GM18520 (cell line): ENCODE measurements around the gene ELF5.

ENCODE experiments used
- ATAC-seq: cut with Tn5 transposase; IDR thresholded peaks from one replicate; pipeline ENCODE4 v1.9.1; 2021; ENCODE audit not compliant: unreplicated experiment

Gene ELF5

DNA sequence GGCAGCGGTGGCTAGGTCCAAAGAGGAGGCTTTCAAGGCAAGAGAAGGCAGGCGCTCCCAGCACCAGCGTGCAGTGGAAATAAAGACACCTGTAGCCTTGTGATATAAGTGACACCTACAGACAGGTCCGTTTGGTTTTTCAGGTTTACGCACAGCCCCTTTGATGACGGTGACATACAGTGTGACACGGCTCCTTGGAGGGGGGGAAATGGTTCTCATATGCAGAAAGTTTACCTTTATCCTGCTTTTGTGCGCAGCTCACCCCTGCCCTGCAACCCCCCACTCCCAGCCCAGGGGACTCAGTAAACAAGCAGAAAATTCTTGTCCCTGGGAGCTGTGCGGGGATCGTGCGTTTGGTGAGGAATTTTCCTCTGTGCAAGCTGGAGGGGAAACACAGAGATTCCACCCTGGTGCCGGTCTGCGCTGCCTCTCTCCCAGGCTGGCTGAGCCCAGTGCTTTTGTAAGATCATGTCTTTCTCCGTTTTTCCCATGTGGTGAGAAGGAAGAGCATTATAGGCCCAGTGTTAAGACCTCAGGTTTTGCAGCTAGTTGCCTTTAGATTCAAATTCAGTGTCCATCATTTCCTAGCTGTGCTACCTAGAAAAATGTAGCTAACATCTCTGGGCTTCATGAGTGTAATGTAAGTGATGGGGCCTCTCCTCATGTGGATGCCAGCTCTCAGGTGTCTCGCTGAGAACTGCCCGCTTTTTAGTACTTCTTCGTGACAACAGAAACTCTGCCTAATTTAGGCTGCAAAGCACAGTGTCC lies at the start of gene ELF5:
ELF5 (minus strand) TSS at position 113 of the 768 bp plus-strand sequence. CDS start 8,045 bp downstream, outside the sequence.
- ATAC-seq = no peak

- ATAC-seq = no peak
Measured at GRCh38 chr11:34562976-34563375, 49.4 kb upstream of the ELF5 start.

- ATAC-seq = no peak
Measured at GRCh38 chr11:34560511-34560910, 46.9 kb upstream of the ELF5 start.

DNA sequence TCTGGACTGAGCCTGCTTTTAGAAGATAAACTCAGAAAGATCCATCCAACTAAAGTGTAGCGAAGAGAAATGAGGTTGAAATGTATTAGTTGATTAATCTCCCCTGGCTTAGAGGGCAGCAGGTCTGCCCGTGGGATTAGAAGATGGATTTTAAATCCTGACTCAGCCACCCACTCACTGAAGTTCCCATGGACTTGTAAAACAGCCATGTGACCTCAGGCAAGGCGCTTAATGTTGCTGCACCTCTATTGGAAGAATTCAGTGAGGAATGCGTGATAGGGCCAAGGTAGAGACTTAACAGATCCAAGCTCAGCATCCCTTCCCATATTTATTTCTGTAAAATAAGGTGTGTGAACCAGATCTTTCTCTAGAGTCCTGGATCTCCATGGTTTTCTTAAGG lies 45.1 kb upstream of the ELF5 start:
- ATAC-seq = no peak

DNA sequence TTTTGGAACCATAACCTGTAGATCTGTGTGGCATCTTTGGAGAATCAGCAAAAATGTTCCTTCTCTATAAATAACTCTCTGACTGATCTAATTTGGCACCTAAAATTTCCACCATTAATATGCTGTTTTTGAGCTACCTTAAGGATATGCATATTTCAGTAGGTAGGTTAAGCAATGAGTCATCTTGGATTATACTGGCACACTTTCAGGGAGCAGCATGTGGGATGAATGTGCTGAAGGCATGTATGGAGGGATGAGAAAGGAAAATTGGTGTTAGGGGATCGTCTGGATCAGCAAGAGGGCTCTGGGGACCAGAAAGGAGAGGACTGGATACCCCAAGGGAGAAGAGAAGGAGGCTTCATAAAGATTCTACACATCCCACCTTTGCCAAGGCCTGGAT lies 44.6 kb upstream of the ELF5 start:
- no peak for ATAC-seq

DNA sequence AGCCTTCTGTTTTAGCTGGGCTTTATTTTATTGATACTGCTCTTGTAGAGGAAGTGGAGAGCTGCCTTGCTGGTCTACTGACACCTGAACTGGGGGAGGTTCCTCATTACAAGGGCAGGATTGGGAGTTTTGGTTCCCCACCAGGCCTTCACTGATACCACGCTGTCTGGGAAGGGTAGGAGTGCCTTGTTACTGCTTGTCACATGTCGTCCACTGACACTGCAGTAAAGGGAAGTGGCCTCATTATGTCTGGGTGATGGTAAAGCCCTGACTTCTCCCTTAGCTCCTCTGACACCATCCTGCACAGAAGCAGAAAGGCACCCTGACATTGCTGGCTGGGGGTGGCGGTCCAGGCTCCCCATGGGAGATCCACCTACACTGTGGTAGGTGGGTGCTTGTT lies 38.7 kb upstream of the ELF5 start:
- no peak for ATAC-seq

DNA sequence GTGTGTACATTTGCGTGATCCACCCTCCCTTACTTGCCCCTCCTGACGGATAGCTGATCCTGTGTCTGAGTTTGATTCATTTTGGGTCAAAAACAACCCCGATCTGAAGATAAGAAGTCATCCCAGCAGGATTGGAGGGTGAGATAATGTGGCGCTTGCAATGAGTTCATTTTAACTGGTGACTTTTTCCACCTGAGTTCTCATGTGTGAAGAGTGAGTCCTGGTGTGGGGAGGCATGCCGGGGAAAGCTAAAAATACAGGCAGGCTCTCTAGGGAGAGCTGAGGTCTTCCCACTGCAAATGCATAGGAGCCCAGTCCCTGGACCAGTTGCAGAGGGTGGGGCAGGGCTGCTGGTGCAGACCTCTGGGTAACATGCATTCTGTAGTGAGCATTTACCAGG lies 35.7 kb upstream of the ELF5 start:
- ATAC-seq = no peak

GRCh38 chr11:34548278-34548677 lies 34.7 kb upstream of the ELF5 start:
- ATAC-seq = no peak

DNA sequence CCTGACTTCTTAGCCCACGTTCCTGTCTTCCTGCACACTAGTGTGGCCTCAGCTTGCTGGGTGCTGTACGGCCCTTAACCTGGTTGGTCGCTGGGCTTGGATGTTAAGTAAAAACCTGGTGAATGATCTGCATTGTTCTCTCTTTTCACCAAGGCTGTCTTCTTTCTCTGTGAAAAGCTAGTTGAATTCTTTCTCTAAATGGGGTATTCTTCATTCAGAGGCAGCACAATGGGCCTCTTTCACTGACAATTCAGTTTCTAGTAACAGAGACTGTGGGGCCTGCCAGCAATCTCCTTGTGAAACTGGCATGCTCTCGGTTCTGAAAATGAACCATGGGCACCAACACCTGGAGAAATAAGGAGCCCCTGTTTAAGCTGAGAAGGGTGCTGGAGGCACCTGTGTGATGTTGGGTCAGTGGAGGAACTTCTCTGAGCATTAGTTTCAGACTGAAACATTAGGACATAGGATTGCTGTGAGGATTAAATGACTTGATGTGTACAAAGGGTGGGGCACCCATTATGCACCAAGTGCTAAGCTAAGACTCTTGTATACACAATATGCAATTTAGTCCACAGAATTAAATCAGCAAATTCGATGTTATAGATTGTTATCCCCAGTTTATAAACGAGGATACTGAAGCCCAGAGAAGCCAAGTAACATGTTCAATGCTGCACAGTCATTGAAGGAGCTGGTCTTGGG lies 33.1 kb upstream of the ELF5 start:
- ATAC-seq = no peak

DNA sequence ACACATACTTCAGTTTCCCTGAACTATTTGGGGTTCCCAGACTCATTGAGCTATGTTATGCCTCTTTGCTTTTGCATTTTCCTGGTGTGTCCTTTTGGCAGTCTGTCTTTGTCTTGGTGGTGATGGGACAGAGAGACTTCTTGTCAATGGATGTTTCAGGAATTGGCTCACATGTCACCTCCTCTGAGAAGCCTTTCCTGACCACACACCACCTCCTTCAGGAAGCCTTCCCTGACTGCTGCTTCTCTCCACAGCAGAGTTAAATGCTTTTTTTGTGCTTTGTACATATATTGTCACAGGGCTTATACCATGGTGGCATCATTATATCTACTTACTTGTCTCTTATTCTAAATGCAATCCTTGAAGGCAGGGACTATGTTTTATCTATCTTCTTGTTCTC lies 28.5 kb upstream of the ELF5 start:
- no peak for ATAC-seq

DNA sequence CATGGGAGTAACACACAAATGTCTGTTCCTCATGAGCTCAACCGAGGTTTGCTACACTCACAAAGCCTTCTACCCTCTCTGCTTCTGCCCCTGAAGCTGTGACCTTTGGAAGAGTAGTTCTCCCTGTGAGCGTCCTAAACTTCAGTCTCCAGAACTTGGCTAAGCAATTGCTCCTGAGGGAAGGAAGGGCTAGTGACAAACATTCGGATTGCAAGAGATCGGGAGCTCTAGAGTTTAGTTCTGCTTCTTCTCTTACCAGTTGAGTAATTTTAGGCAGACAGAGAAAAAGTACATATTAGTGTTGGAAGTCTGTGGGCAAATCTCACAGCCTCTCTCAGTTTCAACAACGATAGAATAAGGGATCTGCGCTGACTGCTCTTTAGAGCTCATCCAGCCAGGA lies 27.3 kb upstream of the ELF5 start:
- no peak for ATAC-seq

GRCh38 chr11:34537636-34538035 lies 24.0 kb upstream of the ELF5 start:
- ATAC-seq = no peak

DNA sequence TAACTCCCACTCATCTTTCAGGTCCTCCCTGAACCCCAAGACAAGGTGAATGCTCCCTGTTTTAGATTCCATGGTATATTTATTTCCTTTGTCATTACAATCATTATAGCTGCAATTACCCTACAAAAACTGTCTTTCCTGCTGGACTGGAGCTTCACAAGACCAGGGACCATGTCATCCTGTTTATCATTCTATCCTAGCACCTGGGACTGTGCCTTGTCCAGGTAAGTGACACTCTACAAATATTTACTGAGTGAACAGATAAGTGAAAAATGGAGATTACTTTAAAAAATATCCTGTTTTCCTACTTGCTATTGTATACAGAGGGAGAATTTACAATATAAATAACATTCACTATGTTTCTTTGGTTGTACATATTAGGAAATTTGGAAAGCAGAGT lies 22.5 kb upstream of the ELF5 start:
- ATAC-seq = no peak

- ATAC-seq = no peak
Measured at GRCh38 chr11:34534826-34535225, 21.2 kb upstream of the ELF5 start.

DNA sequence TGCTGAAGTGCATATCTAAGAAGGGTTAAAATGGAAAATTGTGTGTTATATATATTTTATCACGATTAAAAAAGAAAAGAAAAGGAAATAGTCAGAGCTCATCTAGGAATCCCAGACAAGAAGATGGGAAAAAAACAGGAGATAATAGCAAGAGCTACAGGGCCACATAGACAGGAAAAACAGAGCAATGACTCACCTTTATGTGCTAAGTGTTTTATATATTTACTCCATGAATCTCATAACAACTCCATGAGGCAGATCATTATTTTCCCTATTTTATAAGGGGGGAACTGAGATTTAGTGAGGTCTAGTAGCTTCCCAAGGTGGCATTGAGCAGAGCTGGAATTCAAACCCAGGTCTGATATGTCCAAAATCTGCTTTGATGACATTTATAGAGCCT lies 18.1 kb upstream of the ELF5 start:
- ATAC-seq = no peak

GRCh38 chr11:34530545-34531234 lies 17.1 kb upstream of the ELF5 start:
- ATAC-seq = no peak

GRCh38 chr11:34529643-34530042 lies 16.0 kb upstream of the ELF5 start:
- ATAC-seq = no peak

DNA sequence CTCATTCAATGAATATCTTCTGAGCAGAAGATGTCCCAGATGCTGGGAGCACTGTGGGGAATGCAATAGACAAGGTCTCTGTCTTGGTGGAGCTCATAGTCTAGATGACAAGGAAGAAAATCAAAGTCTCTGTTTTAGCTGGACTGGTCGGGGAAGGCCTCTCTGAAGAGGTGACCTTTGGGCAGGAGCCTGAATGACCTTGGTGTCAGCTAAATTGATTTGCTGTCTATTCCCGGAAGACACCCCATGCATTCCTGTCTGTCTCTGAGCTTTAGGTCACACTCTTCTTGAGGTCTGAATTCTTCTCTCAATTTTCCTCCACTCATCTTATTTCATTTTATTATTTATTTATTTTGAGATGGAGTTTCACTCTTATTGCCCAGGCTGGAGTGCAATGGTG lies 14.5 kb upstream of the ELF5 start:
- ATAC-seq = no peak

DNA sequence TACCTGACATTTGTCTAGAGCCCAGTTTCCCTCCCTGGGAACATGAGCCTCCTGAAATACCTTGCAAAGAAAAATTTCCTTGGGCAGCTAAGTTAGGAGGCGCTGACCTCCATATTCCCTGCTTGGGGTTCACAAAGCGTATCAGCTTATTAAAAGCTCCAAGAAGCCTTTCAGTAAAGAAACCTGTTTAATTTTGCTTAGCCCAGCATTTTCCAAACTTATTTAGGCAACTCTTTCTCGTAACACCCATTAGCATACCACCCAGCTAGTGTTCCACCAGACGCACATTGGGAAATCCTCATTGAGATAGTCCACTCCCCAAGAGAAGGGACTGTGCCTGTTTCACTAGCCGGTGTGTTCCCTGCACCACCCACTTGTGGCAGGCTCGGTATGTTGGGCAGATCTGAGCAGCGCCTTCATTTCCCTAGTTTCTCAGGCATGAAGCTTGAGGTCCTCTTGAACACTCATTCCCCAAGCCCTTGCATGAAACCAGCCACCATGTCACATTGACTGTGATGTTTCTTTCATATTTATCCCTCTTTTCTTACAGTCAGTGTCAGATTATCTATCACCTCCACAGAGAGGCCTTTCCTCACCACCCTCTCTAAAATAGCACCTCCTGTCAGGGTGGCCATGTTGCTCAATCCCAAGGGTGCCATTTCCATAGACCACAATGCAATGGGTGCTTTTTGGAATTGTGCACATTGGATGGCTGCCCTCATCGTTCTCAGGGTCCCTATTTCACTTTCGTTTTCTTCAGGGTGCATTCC lies 12.5 kb upstream of the ELF5 start:
- ATAC-seq = no peak

DNA sequence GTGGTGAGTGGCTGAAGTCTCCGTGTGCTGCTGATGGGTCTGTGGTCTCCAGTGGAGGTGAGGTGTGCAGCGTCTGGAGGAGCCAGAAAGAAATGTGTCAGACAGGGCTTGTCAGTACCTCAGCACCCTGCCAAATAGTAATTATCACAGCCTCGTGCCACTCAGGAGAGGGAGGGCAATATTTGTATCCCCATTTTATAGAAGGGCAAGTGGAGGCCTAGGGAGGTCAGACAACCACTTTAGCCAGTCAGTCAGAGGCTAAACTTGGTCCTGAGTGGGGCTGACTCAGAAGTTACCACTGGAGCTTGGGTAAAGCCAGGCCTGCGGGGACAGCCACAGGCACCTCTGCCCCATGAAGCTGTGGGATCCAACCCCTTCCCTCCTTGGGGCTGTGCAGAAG lies 11.5 kb upstream of the ELF5 start:
- no peak for ATAC-seq

DNA sequence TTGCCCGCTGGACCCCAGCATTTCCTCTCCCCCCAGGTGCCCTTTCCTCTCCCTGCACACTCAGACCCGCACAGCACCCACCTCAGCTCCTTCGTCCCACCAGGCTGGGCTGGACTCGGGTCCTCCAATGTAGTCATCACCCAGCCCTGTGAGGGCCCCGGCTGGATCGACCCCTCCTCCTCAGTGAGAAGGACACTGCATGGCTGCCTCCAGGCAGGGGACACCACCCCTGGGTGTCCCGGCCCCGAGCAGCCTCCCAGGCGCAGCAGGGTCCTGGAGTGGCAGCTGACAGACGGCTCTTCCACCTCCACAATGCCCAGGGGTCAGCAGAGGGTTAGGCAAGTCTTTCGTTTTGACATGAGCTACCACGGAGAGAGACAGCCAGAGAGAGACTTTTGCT lies 11.1 kb upstream of the ELF5 start:
- no peak for ATAC-seq
